ENCODE measurements around the gene STAT1.

Gene STAT1

DNA sequence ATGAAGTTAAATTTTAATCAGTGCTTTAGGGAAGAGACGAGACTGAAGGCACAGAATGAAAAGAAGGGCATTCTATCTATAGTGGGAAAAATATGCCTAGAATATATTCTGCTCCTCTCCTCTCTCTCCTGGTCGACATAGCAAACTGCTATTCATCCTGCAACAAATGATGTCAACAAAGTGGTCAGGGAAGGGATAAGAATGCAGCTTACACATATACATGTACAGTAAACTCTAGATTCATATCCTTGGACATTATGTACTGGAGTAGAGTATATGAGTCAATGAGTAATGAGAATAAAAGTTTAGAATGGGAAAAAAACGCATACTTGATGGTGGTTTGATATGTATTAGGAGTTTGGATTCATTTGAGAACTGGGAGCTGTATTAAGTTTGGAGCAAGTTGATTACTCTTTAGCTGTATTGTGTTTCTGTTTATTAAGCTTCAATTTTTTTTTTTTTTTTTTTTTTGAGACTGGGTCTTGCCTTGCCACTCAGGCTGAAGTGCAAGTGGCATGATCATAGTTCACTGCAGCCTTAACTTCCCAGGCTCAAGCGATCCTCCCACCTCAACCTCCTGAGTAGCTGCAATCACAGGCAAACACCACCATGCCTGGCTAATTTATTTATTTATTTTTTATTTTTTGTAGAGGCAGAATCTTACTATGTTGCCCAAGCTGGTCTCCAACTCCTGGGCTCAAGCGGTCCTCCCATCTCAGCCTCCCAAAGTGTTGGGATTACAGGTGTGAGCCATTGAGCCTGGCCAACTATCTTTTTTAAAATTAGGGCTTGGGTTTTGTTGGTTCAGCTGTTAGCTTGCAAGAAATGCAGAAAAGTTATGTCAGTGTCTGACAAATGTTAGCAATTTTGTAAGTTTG, 53.8 kb downstream of the STAT1 start:
- DNase-seq (ENCODE audit: low spot score): no peak

DNA sequence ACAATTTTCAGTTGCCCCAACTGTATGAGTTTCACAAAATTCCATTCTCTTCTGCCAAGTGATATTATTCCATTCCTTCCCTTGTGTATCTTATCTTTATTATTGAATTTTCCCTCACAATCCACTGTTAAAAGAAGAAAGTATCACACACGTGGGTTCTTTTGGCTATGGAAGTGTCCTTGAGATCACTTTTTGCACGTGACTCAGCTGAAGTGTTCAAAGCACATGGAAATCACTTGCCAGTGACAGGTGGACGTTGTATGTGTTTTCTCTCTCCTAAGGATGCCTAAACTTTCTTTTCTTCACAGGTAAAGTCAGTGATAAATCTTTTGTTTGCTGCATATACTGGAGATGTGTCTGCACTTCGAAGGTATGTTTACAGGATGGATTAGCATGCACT, 60.7 kb downstream of the STAT1 start:
- no peak for DNase-seq (ENCODE audit: low spot score)

DNA sequence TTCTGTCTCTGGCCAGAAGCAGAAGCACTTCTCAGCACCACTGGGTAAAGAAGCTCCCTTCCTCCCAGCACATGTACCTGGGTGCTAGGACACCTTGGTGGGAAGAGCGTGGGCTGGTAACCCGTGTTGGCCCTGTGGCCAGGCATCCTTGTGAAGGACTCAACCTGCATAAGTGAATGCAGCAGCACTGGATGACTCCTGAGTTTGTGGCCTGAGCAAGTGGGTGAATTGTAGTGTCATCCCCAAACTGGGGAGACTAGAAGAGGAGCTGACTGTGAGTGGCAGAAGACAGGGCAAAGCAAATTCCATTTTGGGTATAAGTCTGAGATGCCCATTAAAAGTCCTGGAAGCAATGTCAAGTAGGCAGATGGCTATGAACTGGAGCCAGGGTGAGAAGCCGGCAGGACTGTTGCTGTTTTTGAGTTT, 63.4 kb downstream of the STAT1 start:
- no peak for DNase-seq (ENCODE audit: low spot score)

DNA sequence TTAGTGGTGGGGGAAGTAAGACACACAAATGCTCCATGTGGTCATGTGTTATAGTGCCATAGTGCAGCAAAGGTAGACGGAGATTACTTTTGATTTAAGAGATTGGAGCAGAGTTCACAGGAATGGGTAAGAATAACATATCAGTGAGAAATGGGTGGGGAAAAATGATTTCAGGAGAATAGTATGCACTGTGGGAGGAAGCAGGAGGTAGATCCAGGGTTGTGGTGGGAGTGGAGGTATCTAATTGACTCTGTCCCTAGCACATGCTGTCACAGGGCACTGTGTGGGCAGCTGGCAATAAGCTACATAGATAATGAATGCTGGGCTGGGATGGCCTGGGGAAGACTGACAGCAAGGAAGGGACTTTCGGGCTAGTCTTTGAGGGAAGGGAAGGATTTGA, 65.3 kb downstream of the STAT1 start:
- DNase-seq (ENCODE audit: low spot score): no peak

DNA sequence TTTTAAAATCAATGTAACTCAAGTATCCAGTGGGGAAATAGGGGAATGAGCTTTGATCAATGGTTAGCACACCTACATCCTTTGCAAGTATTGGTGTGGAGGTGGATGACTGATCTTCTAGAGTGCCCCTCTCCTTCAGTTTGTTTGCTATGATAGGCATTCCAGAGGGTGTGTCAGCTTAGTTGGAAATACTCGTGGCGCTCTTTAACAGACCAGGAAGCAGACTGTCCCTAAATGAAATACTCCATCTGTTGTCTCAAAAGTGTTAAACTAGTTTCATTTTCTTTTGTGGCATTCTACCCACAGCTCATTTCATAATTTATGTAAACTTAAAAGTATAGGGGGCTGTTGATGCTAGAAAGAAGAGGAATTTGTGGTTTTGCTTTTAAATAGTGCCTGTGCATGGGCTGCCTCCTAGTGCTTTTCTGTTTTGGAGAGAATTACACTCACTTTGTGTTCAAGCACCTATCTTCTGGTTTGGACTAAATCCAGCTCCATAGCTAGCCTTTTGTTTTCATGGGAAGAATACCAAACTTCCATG, 66.2 kb downstream of the STAT1 start:
- no peak for DNase-seq (ENCODE audit: low spot score)

DNA sequence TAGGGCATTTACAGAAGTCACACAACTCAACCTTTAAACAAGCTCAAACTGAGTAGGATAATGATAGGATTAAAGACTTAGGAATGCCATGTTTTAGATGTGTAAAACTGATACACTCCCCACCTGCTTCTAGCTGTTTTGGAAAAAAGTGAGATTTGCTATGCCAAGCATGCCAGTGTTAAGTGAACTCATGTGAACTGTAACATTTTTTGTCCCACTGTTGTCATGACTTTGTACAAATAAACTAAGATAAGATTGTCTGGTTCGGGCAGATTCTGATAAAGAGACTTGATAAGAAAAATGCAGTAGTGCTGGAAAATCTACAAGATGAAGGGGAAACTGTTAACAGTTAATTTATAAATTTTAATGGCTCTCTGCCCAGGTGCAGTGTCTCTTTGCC, 66.8 kb downstream of the STAT1 start:
- DNase-seq (ENCODE audit: low spot score): no peak

DNA sequence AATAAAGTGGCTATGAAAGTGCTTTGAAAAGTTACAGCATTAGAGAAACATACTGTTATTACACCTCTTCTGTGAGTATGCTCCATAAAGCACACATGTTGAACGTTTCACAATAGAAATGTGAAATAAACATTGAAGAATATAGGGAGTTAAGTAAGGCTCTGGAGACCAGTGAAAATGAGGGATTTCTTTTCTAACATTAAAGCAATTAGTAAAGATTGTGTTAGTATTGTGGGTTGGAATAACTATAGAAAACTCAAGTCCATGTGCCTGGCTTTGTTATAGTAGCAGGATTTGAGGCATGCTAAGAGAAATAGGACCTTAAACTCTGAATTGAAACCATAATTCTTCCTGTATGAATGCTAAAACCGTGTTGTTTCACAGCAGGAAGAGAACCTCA, 70.3 kb downstream of the STAT1 start:
- DNase-seq (ENCODE audit: low spot score): no peak

DNA sequence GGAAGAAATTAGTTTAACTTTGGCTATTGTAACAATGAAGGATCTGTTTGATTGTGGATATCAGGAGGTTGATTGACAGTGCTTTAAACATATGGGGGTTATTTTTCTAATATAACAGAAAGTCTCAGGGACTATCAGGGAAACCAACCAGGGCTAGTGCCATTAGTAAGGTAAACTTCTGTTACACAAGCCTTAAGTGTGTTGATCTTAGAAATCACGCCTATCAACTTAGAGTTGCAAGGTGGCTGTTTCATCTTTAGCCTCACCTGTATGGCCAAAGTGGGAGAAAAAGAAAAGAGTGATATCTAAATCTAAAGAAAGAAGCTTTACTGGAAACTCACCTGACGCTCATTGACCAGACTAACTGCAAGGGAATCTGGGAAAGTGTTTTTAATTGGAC, 71.3 kb downstream of the STAT1 start:
- DNase-seq (ENCODE audit: low spot score): no peak

DNA sequence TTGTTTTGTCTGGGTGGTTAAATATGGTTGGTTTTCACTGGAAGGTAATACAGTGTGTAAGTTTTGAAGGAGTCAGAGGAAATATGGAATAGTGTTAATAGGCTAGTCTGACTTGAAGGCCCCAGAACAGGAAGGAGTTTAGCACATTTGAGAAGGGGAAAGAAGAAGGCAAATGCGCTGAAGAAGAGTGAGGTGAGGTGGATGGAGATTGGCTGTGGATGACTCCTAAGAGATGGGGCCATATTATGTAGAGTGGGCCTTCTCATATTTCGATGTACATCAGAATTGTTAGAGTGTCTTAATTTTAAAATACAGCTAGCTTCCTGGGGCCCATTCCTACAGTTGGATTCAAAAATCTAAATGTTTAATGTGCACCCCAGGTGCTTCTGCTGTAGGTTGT, 72.4 kb downstream of the STAT1 start:
- no peak for DNase-seq (ENCODE audit: low spot score)

DNA sequence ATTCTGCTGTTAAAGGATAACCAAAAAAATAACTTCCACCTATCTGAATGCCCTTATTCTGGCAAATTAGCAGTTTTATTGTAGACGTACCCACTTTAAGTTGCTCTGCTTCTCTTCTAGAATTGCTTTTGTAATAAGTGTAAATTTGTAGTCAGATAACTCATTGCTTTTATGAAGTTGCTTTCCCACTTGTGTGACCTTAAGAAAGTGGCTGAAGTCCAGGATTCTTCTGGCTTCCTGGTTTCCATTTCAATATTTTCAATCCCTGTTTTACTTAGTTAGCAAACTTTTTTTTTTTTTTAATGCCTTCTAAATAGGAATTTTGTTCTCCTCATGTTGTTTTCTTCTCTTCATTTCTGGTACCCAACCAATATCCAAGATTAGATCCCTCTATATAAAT, 73.5 kb downstream of the STAT1 start:
- DNase-seq (ENCODE audit: low spot score): no peak

DNA sequence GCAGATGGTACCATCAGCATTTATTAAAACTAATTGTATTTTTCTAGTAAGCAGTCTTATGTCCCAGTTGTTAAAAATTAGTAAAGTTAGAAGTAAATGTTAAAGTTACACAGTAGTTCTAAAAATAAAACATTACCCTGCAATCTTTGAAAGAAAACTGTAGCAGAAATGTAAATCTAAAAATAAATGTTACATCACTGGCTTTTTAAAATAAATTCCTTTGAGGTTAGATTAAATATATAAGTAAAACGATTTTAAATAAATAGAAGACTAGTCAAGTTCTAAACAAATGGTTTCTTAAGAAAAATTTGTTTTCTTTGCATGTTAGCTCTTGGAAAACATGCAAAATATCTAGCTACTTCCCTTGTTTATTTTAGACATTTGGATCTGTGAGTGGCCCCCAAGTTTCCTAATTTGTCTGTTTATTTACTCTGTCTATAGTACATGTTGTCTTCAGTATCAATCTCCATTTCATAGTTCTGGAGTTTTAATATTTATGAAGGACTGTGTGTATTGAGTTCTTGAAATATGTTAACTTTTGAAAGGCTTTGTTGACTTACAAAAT, 75.1 kb downstream of the STAT1 start:
- DNase-seq (ENCODE audit: low spot score): no peak

DNA sequence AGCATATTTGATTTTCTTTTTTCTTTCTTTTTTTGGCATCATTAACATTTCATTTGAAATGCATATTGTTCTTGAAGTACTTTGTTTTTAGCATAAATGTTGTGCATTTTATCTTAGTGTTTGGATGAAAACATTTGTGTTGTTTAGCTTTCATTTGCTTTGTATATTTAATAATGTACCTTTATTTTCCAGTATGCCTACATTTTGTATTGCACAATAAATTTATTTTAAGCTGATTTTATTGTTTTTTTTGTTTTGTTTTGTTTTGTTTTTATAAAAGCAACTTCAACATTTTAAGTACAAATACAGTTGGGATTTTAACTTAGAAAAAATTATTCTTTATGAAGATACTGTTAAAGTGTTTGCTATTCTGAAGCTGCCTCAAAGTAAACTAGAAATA, 78.9 kb downstream of the STAT1 start:
- DNase-seq (ENCODE audit: low spot score): no peak

DNA sequence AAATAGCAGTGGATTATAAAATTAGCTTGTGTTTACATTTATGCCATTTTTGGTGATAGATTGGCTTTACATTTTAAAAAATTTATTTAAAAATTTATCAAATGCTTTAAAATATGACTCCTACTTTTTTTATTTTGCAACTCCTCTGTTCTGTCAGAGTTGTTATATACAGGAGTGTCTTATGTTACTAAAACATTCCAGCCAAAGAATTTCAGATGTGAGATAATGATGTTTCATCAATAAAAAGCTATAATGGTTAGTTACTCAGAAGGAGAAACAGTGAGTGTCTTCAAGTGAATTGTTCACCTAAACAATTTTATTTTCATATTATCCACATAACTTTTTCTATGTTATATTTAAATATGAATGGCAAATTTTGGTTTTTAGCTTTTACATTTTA, 80.6 kb downstream of the STAT1 start:
- no peak for DNase-seq (ENCODE audit: low spot score)

DNA sequence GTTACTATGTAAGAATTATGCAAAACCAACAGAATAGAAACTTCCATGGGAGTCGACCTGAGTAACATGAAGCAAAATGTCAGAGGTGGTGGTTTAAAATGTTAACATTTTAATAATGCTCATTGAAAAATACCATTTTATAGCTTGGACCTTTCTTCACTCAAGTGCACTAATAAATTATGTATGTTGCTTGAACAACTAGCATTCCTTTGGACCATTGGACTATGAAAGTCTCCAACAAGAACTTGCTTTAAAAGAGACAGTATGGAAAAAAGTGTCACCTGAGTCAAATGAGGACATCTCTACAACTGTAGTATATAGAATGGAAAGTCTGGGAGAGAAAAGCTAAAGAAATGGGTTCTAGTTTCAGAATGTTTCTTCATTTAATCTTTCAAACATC, 81.5 kb downstream of the STAT1 start:
- DNase-seq (ENCODE audit: low spot score): no peak

DNA sequence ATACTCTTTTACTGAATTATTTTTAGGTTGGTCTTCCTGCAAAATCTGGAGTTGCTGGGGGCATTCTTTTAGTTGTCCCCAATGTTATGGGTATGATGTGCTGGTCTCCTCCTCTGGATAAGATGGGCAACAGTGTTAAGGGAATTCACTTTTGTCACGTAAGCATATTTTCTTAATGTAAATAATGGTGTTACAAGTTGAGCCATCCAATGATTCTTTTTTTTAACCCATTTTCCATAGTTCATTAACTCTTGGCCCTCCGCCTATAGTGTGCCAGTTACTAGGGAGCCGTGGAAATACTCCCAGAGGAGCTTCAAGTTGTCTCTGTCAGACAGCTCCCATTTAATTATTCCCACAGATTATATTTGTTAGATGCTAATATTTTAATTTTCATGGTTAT, 83.6 kb downstream of the STAT1 start:
- DNase-seq (ENCODE audit: low spot score): no peak

DNA sequence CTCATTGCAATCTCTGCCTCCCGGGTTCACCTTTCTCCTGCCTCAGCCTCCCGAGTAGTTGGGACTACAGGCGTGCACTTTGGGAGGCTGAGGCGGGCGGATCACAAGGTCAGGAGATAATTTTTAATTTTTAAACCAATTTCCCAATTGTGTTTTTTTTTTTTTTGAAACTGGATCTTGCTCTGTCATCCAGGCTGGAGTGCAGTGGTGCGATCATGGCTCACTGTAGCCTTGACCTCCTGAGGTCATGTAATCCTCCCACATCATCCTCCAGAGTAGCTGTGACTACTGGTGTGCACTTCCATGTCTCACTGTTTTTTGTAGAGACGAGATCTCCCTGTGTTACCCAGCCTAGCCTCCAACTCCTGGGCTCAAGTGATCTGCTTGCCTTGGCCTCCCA, 84.1 kb downstream of the STAT1 start:
- DNase-seq (ENCODE audit: low spot score): no peak

DNA sequence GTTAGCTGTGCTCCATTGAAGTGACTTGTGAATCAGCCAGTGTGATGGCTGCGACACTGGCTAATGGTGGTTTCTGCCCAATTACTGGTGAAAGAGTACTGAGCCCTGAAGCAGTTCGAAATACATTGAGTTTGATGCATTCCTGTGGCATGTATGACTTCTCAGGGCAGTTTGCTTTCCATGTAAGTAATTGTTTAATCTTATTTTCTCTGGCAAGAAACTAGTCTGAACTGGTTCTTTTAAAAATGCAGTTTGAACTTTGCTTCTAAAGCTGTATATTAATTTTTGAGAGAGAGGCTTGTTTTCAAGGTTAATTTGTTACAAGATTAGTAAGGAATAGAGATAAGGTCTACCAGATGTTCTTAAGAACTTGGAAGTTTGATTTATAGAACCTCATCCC, 86.7 kb downstream of the STAT1 start:
- DNase-seq (ENCODE audit: low spot score): no peak

DNA sequence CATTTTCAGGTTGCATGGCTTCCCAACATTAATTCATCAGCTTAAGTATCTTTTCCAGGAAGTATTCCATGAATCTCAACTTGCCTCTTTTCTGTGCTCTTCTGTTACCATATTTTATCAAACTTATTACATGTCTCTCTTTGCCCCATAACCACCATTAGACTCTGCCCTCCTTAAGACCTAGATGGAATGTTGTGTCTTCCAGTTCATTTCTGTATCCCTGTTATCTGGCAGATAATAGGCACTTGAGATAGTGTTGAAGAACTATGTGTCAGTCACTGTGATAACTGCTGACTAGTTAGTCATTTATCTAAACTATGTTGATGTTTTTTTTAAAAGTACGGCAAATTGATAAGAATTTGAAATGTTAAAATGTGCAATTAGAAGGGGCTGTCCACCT, 91.6 kb downstream of the STAT1 start:
- DNase-seq (ENCODE audit: low spot score): no peak

DNA sequence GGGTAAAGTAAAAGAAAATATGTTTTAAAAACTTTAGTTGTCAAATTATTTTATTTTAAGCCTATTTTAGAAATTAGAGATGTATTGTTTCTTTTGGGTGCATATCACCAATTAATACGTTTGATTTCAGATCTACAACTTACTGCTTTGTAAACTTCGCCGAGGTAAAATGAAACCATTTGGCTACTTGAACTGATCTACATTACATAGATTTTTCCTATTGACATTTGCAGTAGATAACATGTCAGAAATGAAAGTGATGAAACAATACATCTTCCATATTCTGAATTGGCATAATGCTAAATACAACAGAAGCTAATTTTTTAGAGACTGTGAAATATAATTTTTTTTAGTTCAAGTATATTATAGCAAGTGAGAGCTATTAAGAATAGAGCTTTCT, 93.9 kb downstream of the STAT1 start:
- no peak for DNase-seq (ENCODE audit: low spot score)
